B cell (primary cell): ENCODE measurements around the gene OR2F1. TPM values are rescaled to one million over a fixed set of nuclear protein-coding genes. Genes with fewer than 3 reads are reported as not detected.

Source experiments
- ATAC-seq: fragments of 200-7000 bp; cut with Tn5 transposase; one replicate; pipeline ENCODE4 v1.10.0; 2021; ENCODE audit warnings: low read depth, mild to moderate bottlenecking, moderate number of reproducible peaks, moderate library complexity
- CTCF ChIA-PET: fragments of 350-600 bp; sonication (Branson Sonifier 250); formaldehyde crosslinking; loops from one replicate; lab custom pipeline; 2021; ENCODE audit warnings: antibody characterized with exemption, inconsistent platforms; lab: Charles Lee
- POLR2A ChIA-PET: fragments of 350-600 bp; sonication (Branson Sonifier 250); formaldehyde crosslinking; loops from one replicate; lab custom pipeline; 2021; ENCODE audit warnings: antibody characterized with exemption; lab: Charles Lee
- DNase-seq: peaks from one replicate; pipeline ENCODE4 v3.0.0; 2013
- H2AFZ ChIP-seq: 2 replicates; pipeline ENCODE4 v1.6.1; 2012; ENCODE audit warnings: mild to moderate bottlenecking, low read depth, low read length; ENCODE audit not compliant: insufficient read depth, poor library complexity, severe bottlenecking
- H3K27ac ChIP-seq, 2 donors: 1 replicate in 1 of 2; 2 replicates in 1 of 2; pipeline ENCODE4 v1.5.1; 2012 to 2013; ENCODE audit warnings: low read length in 2 of 2, mild to moderate bottlenecking in 2 of 2, moderate library complexity in 1 of 2
- H3K27me3 ChIP-seq, 4 experiments: fragments of 200-600 bp in 1 of 4; sonication (generic) in 1 of 4; replicated peaks in 1 of 4; 1 replicate in 2 of 4; 2 replicates in 2 of 4; pipeline versions ENCODE4 v1.6.1 to v1.7.0; 2013 to 2016; ENCODE audit warnings: low read length in 3 of 4, mild to moderate bottlenecking in 2 of 4, mixed read lengths in 1 of 4, moderate library complexity in 1 of 4; ENCODE audit not compliant: insufficient read depth in 4 of 4, control insufficient read depth in 3 of 4; ENCODE audit errors: control extremely low read depth in 1 of 4
- H3K36me3 ChIP-seq, 2 experiments: replicated peaks in 1 of 2; 1 replicate in 1 of 2; 2 replicates in 1 of 2; pipeline versions ENCODE4 v1.6.1 to v1.7.1; 2013; ENCODE audit warnings: low read length in 1 of 2; ENCODE audit not compliant: insufficient read depth in 2 of 2, control insufficient read depth in 1 of 2; ENCODE audit errors: control extremely low read depth in 1 of 2, extremely low read depth in 1 of 2
- H3K4me1 ChIP-seq, 2 donors: fragments of 200-600 bp in 1 of 2; sonication (generic) in 1 of 2; 1 replicate in 1 of 2; 2 replicates in 1 of 2; pipeline versions ENCODE4 v1.5.1 to v1.6.1; 2013 to 2017; ENCODE audit warnings: low read length in 2 of 2; ENCODE audit not compliant: control insufficient read depth in 2 of 2, insufficient read depth in 2 of 2
- H3K4me2 ChIP-seq: replicated peaks from 2 replicates; pipeline ENCODE3; 2012; ENCODE audit warnings: mild to moderate bottlenecking, low read depth, low read length; ENCODE audit not compliant: poor library complexity, severe bottlenecking
- H3K4me3 ChIP-seq, 5 experiments: fragments of 200-600 bp in 1 of 5; sonication (generic) in 1 of 5; 1 replicate in 3 of 5; 2 replicates in 2 of 5; pipeline versions ENCODE4 v1.5.1 to v1.7.0; 2011 to 2016; ENCODE audit warnings: low read length in 4 of 5, mild to moderate bottlenecking in 4 of 5, low read depth in 2 of 5, control low read depth in 1 of 5, moderate library complexity in 1 of 5; ENCODE audit not compliant: insufficient read depth in 1 of 5; ENCODE audit errors: control extremely low read depth in 1 of 5, extremely low read depth in 1 of 5
- H3K79me2 ChIP-seq: fragments of 200-600 bp; sonication (generic); one replicate; pipeline ENCODE4 v1.6.0; 2016; ENCODE audit warnings: low read length; ENCODE audit not compliant: control insufficient read depth, insufficient read depth
- H3K9ac ChIP-seq: fragments of 200-600 bp; sonication (generic); 2 replicates; pipeline ENCODE4 v1.6.1; 2017; ENCODE audit warnings: mild to moderate bottlenecking, low read length, moderate library complexity
- H3K9me3 ChIP-seq, 3 donors: one replicate each; pipeline versions ENCODE4 v1.6.1 to v1.7.1; 2013; ENCODE audit warnings: low read length in 2 of 3; ENCODE audit not compliant: control insufficient read depth in 2 of 3, insufficient read depth in 1 of 3; ENCODE audit errors: control extremely low read depth in 1 of 3
- H4K20me1 ChIP-seq: 2 replicates; pipeline ENCODE4 v1.6.0; 2012; ENCODE audit warnings: mild to moderate bottlenecking, low read length; ENCODE audit not compliant: insufficient read depth, control insufficient read depth, poor library complexity, severe bottlenecking
- H3K27ac Mint-ChIP-seq: one replicate; pipeline ENCODE4 v1.8.0; 2021; ENCODE audit warnings: mixed read lengths
- H3K27me3 Mint-ChIP-seq: one replicate; pipeline ENCODE4 v1.8.0; 2021; ENCODE audit warnings: mixed read lengths
- H3K4me1 Mint-ChIP-seq: one replicate; pipeline ENCODE4 v1.8.0; 2021; ENCODE audit warnings: mixed read lengths
- H3K4me3 Mint-ChIP-seq: one replicate; pipeline ENCODE4 v1.8.0; 2021; ENCODE audit warnings: mixed read lengths
- H3K9me3 Mint-ChIP-seq: one replicate; pipeline ENCODE4 v1.8.0; 2022; ENCODE audit warnings: mixed read lengths; ENCODE audit not compliant: insufficient read depth
- EZH2 ChIP-seq: IDR thresholded peaks from 2 replicates; pipeline ENCODE4 v1.6.1; 2012; ENCODE audit warnings: borderline replicate concordance, low read depth, mild to moderate bottlenecking, moderate library complexity, low read length; ENCODE audit not compliant: insufficient read depth, poor library complexity, severe bottlenecking
- WGBS: methylation state at CpG from one replicate; pipeline ENCODE4 v1.1.5; 2013; ENCODE audit warnings: missing lambda C conversion rate; ENCODE audit not compliant: insufficient coverage; 5-methylcytosine and 5-hydroxymethylcytosine counted together
- intact Hi-C: fragments of 100-400 bp; cut with micrococcal nuclease; formaldehyde crosslinking; loops from one replicate; pipeline ENCODE4 v1.10.0; 2022
- polyA plus RNA-seq: library from polyadenylated mRNA; depleted of rRNA; stranded (reverse); fragments of >200 nt; gene quantifications from 2 replicates; pipeline ENCODE4 v1.2.3, GENCODE V29; 2012
- total RNA-seq, 2 donors: library from RNA; stranded (reverse); fragments of 120-200 nt in 1 of 2; gene quantifications; 1 replicate in 1 of 2; 2 replicates in 1 of 2; pipeline versions ENCODE4 v1.2.3 to v1.2.4, GENCODE V29; 2013 to 2022
- TF ChIP-seq, protein P1 (sequence below): fragments of 200-600 bp; IDR thresholded peaks from one replicate; pipeline ENCODE4 v1.8.0; 2022; ENCODE audit warnings: antibody characterized with exemption, mild to moderate bottlenecking

The OR2F1 gene
- total and polyA plus RNA-seq, 2 donors (not counting 1 experiment from before 2014, with no cell fraction given): not detected

GRCh38 chr7:143924851-143925250 lies 29.8 kb upstream of the OR2F1 start:
- POLR2A ChIA-PET: no interaction called here
- H2AFZ ChIP-seq: no peak overlapping the region
- intact Hi-C loops: no loop called here
- H3K27me3 ChIP-seq: peaks cover 0 to 3% (median 0%) of the 10 kb centered on the region in 4 experiments
- WGBS: 100% methylated on average over 1 of the region's 1 CpG
- no peak overlapping the region for H3K9ac ChIP-seq
- no peak overlapping the region for H3K4me3 Mint-ChIP-seq
- DNase-seq (no peak), ATAC-seq (no peak)
- TF ChIP-seq, protein P1, sequence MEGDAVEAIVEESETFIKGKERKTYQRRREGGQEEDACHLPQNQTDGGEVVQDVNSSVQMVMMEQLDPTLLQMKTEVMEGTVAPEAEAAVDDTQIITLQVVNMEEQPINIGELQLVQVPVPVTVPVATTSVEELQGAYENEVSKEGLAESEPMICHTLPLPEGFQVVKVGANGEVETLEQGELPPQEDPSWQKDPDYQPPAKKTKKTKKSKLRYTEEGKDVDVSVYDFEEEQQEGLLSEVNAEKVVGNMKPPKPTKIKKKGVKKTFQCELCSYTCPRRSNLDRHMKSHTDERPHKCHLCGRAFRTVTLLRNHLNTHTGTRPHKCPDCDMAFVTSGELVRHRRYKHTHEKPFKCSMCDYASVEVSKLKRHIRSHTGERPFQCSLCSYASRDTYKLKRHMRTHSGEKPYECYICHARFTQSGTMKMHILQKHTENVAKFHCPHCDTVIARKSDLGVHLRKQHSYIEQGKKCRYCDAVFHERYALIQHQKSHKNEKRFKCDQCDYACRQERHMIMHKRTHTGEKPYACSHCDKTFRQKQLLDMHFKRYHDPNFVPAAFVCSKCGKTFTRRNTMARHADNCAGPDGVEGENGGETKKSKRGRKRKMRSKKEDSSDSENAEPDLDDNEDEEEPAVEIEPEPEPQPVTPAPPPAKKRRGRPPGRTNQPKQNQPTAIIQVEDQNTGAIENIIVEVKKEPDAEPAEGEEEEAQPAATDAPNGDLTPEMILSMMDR: no peak
- TF ChIP-seq EZH2: no peak
- H4K20me1 ChIP-seq: no peaks in the 10 kb centered on the region
- H3K4me1 Mint-ChIP-seq: no peaks in the 10 kb centered on the region
- H3K79me2 ChIP-seq: no peaks in the 10 kb centered on the region
- peaks cover 26% of the 10 kb centered on the region for H3K27me3 Mint-ChIP-seq
- H3K4me3 ChIP-seq: no peak overlapping the region
- H3K9me3 Mint-ChIP-seq: no peaks in the 10 kb centered on the region
- CTCF ChIA-PET: no interaction called here
- H3K4me2 ChIP-seq: no peak overlapping the region
- H3K27ac Mint-ChIP-seq: no peak overlapping the region
- no peaks in the 10 kb centered on the region for H3K4me1 ChIP-seq
- H3K27ac ChIP-seq: no peak overlapping the region
- H3K9me3 ChIP-seq: no peaks in the 10 kb centered on the region
- no peaks in the 10 kb centered on the region for H3K36me3 ChIP-seq

GRCh38 chr7:143929224-143929920 lies 25.3 kb upstream of the OR2F1 start:
- 71% methylated on average over 1 of the region's 1 CpG for WGBS
- Histone ChIP-seq H3K4me2 (no peak overlapping the region), H3K4me3 (no peak overlapping the region), H3K4me1 (no peaks in the 10 kb centered on the region), H4K20me1 (no peaks in the 10 kb centered on the region), H3K9me3 (peaks cover 0 to 4% (median 4%) of the 10 kb centered on the region in 3 donors), H3K9ac (no peak overlapping the region), H3K36me3 (no peaks in the 10 kb centered on the region), H3K27me3 (peaks cover 0 to 3% (median 0%) of the 10 kb centered on the region in 4 experiments), H3K27ac (no peak overlapping the region), H3K79me2 (no peaks in the 10 kb centered on the region), H2AFZ (no peak overlapping the region)
- Mint-ChIP-seq H3K9me3 (peaks cover 4% of the 10 kb centered on the region), H3K4me3 (no peak overlapping the region), H3K4me1 (no peaks in the 10 kb centered on the region), H3K27ac (no peak overlapping the region), H3K27me3 (peaks cover 3% of the 10 kb centered on the region)
- CTCF ChIA-PET: no interaction called here
- POLR2A ChIA-PET: no interaction called here
- no peak for ATAC-seq
- intact Hi-C loops: no loop called here
- no peak for DNase-seq
- no peak for TF ChIP-seq EZH2
- TF ChIP-seq, protein P1: no peak
